DOHH2 (cell line): ENCODE data around the gene MEDAG.
"Not testable (repeated sequence)": the region's sequence is repeated elsewhere in the genome, so short reads cannot be mapped to it uniquely, and the experiment has no call there.

Experiments used
- H3F3A ChIP-seq: fragments of 200-600 bp; sonication (generic), shearing (Covaris generic); 2 replicates; pipeline ENCODE4 v1.6.0; 2016; ENCODE audit warnings: antibody characterized with exemption, mild to moderate bottlenecking; ENCODE audit not compliant: control insufficient read depth, insufficient read depth
- H3K27ac ChIP-seq: fragments of 200-600 bp; sonication (generic); 2 replicates; pipeline ENCODE4 v1.5.1; 2014; ENCODE audit warnings: low read depth, mild to moderate bottlenecking, low read length, moderate library complexity
- H3K27me3 ChIP-seq: fragments of 200-600 bp; sonication (generic); 2 replicates; pipeline ENCODE4 v1.6.1; 2014; ENCODE audit warnings: mild to moderate bottlenecking, low read length, mixed read lengths; ENCODE audit not compliant: control insufficient read depth
- H3K36me3 ChIP-seq: fragments of 200-600 bp; sonication (generic); 2 replicates; pipeline ENCODE4 v1.6.1; 2014; ENCODE audit warnings: mild to moderate bottlenecking, low read length, moderate library complexity, mixed read lengths; ENCODE audit not compliant: control insufficient read depth
- H3K4me1 ChIP-seq: fragments of 200-600 bp; sonication (generic); 2 replicates; pipeline ENCODE4 v1.6.1; 2014; ENCODE audit warnings: mild to moderate bottlenecking, low read length, mixed read lengths; ENCODE audit not compliant: control insufficient read depth
- H3K4me2 ChIP-seq: fragments of 200-600 bp; sonication (generic); 2 replicates; pipeline ENCODE4 v1.6.0; 2014; ENCODE audit warnings: mild to moderate bottlenecking, low read length, moderate library complexity
- H3K4me3 ChIP-seq: fragments of 200-600 bp; sonication (generic); 2 replicates; pipeline ENCODE4 v1.5.1; 2014; ENCODE audit warnings: mild to moderate bottlenecking, low read length, mixed read lengths
- H3K79me2 ChIP-seq: fragments of 200-600 bp; sonication (generic); 2 replicates; pipeline ENCODE4 v1.6.1; 2014; ENCODE audit warnings: mild to moderate bottlenecking, low read length, mixed read lengths; ENCODE audit not compliant: control insufficient read depth
- H3K9me2 ChIP-seq: fragments of 200-600 bp; sonication (generic); replicated peaks from 2 replicates; pipeline ENCODE4 v1.6.1; 2014; ENCODE audit warnings: mild to moderate bottlenecking, low read length, mixed read lengths; ENCODE audit not compliant: control insufficient read depth
- H3K9me3 ChIP-seq: fragments of 200-600 bp; sonication (generic); 2 replicates; pipeline ENCODE4 v1.6.1; 2014; ENCODE audit warnings: antibody characterized with exemption, low read length, mixed read lengths; ENCODE audit not compliant: control insufficient read depth, insufficient read depth
- H4K20me1 ChIP-seq: fragments of 200-600 bp; sonication (generic); 2 replicates; pipeline ENCODE4 v1.6.0; 2014; ENCODE audit warnings: low read depth, mild to moderate bottlenecking, antibody characterized with exemption, low read length, moderate library complexity; ENCODE audit not compliant: control insufficient read depth, insufficient read depth
- CTCF ChIP-seq: fragments of 200-600 bp; sonication (generic); IDR thresholded peaks from one replicate; pipeline ENCODE4 v1.5.1; 2014; ENCODE audit warnings: antibody characterized with exemption, mild to moderate bottlenecking, low read depth, low read length; ENCODE audit not compliant: poor library complexity, severe bottlenecking
- EZH2phosphoT487 ChIP-seq: fragments of 200-600 bp; sonication (generic); IDR thresholded peaks from 2 replicates; pipeline ENCODE4 v1.6.1; 2017; ENCODE audit warnings: borderline replicate concordance, mild to moderate bottlenecking, antibody characterized with exemption, low read length, moderate library complexity, mixed read lengths

The MEDAG gene

GRCh38 chr13:30924721-30925120, 18.6 kb downstream of the MEDAG start:
- no peaks in the 10 kb centered on the region for H3K79me2 ChIP-seq
- no peaks in the 10 kb centered on the region for H3K36me3 ChIP-seq
- no peaks in the 10 kb centered on the region for H3K4me1 ChIP-seq
- no peak overlapping the region for H3K4me2 ChIP-seq
- H4K20me1 ChIP-seq = no peaks in the 10 kb centered on the region
- no peaks in the 10 kb centered on the region for H3F3A ChIP-seq
- TF ChIP-seq EZH2phosphoT487 = no peak
- no peak for TF ChIP-seq CTCF
- H3K4me3 ChIP-seq = no peak overlapping the region
- peaks cover 8% of the 10 kb centered on the region; the same call in 1 of the 2 replicates for H3K27me3 ChIP-seq
- no peaks in the 10 kb centered on the region for H3K9me2 ChIP-seq
- no peaks in the 10 kb centered on the region for H3K9me3 ChIP-seq
- no peak overlapping the region for H3K27ac ChIP-seq

- Histone ChIP-seq H3F3A (no peaks in the 10 kb centered on the region), H3K9me2 (no peaks in the 10 kb centered on the region), H3K9me3 (no peaks in the 10 kb centered on the region), H4K20me1 (no peaks in the 10 kb centered on the region), H3K79me2 (no peaks in the 10 kb centered on the region), H3K4me2 (no peak overlapping the region), H3K4me1 (no peaks in the 10 kb centered on the region), H3K27me3 (peaks cover 8% of the 10 kb centered on the region; the same call in 1 of the 2 replicates), H3K36me3 (no peaks in the 10 kb centered on the region), H3K27ac (no peak overlapping the region), H3K4me3 (no peak overlapping the region)
- no peak for TF ChIP-seq CTCF
- no peak for TF ChIP-seq EZH2phosphoT487
Observed at GRCh38 chr13:30925429-30925828, 19.4 kb downstream of the MEDAG start.

- Histone ChIP-seq H3K9me3 (no peaks in the 10 kb centered on the region), H4K20me1 (no peaks in the 10 kb centered on the region), H3K79me2 (no peaks in the 10 kb centered on the region), H3K27ac (no peak overlapping the region), H3K4me2 (no peak overlapping the region), H3K4me1 (no peaks in the 10 kb centered on the region), H3F3A (no peaks in the 10 kb centered on the region), H3K27me3 (peaks cover 14% of the 10 kb centered on the region), H3K4me3 (no peak overlapping the region), H3K9me2 (no peaks in the 10 kb centered on the region), H3K36me3 (no peaks in the 10 kb centered on the region)
- TF ChIP-seq CTCF (no peak), EZH2phosphoT487 (no peak)
Observed at GRCh38 chr13:30926781-30927180, 20.7 kb downstream of the MEDAG start.

GRCh38 chr13:30927188-30927587, 21.1 kb downstream of the MEDAG start:
- H3K4me3 ChIP-seq, H3K27ac ChIP-seq, H3K9me3 ChIP-seq, H4K20me1 ChIP-seq, H3K4me2 ChIP-seq, H3K36me3 ChIP-seq, H3K79me2 ChIP-seq, H3F3A ChIP-seq, H3K9me2 ChIP-seq, H3K4me1 ChIP-seq: not testable (repeated sequence)
- H3K27me3 ChIP-seq = peaks cover 15% of the 10 kb centered on the region
